Measurements from ENCODE around the gene DHX8.

DHX8 gene

DNA sequence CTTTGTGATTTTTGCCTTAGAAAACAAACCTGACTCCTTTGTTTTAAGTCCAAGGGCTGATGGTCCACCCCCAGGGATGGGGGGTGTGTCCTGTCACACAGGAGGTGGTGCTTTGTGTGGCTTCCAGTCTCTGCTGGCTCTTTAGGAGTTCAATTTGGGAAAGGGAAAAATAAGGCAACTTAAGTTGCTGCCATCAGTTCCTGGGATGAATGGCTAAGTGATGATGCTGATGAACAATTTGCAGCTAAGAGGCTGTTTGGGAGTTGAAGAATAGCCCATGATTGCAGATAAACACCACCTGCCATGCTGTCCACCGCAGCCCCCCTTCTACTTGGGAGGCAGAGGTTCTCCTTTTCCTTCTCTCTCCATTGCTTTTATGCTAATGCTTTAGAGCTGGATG, 44.7 kb upstream of the DHX8 start:
- H3K4me2 ChIP-seq (ENCODE audit: insufficient read depth, low read length): no peak overlapping the region
- no peaks in the 10 kb centered on the region for H3K79me2 ChIP-seq (ENCODE audit: insufficient read depth, low read length)
- no peaks in the 10 kb centered on the region for H3K9me3 ChIP-seq (ENCODE audit: insufficient read depth, low read length, severe bottlenecking)
- no peaks in the 10 kb centered on the region for H4K20me1 ChIP-seq (ENCODE audit: insufficient read depth, low read length)
- H3K4me1 ChIP-seq (ENCODE audit: insufficient read depth, low read length): no peaks in the 10 kb centered on the region
- no peak overlapping the region for H2AFZ ChIP-seq (ENCODE audit: low read depth, low read length)
- no peaks in the 10 kb centered on the region for H3K36me3 ChIP-seq (ENCODE audit: insufficient read depth, low read length)
- TF ChIP-seq, protein P1, sequence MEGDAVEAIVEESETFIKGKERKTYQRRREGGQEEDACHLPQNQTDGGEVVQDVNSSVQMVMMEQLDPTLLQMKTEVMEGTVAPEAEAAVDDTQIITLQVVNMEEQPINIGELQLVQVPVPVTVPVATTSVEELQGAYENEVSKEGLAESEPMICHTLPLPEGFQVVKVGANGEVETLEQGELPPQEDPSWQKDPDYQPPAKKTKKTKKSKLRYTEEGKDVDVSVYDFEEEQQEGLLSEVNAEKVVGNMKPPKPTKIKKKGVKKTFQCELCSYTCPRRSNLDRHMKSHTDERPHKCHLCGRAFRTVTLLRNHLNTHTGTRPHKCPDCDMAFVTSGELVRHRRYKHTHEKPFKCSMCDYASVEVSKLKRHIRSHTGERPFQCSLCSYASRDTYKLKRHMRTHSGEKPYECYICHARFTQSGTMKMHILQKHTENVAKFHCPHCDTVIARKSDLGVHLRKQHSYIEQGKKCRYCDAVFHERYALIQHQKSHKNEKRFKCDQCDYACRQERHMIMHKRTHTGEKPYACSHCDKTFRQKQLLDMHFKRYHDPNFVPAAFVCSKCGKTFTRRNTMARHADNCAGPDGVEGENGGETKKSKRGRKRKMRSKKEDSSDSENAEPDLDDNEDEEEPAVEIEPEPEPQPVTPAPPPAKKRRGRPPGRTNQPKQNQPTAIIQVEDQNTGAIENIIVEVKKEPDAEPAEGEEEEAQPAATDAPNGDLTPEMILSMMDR (IDR thresholded peaks at IDR 0.05; ENCODE audit: borderline replicate concordance, extremely low read depth, low read length, poor library complexity, severe bottlenecking): no peak
- TF ChIP-seq EZH2 (IDR thresholded peaks at IDR 0.05; ENCODE audit: borderline replicate concordance, low read depth, low read length, severe bottlenecking): no peak
- no peak for ATAC-seq (ENCODE audit: insufficient read depth, low read depth)
- no peak overlapping the region for H3K27ac ChIP-seq (ENCODE audit: low read length)
- peaks cover 11% of the 10 kb centered on the region for H3K27me3 ChIP-seq (ENCODE audit: insufficient read depth, low read length, poor library complexity)
- H3K4me3 ChIP-seq (ENCODE audit: low read depth in 1 of 2, low read length in 2 of 2): no peak overlapping the region
- DNase-seq: no peak
- H3K9ac ChIP-seq (ENCODE audit: low read depth, low read length): no peak overlapping the region

DNA sequence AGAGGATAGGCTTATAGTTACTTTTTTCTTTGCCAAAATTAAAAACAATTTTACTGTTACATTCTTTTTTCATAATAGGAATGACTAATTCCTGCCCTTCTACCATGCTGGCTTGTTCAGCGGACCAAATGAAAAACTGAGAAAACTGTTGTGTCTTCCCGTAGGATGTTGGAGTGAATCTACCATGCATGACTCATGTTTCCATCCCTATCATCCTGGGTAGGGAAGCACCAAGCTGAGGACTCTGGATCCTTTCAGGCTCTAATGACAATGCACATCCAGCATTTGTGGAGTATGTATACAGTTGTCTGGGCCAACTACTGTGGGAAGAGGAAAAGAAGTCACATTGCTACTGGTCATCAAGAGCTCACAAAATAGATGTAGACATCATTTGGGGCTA, 41.1 kb upstream of the DHX8 start:
- TF ChIP-seq EZH2 (IDR thresholded peaks at IDR 0.05; ENCODE audit: borderline replicate concordance, low read depth, low read length, severe bottlenecking): no peak
- TF ChIP-seq, protein P1 (IDR thresholded peaks at IDR 0.05; ENCODE audit: borderline replicate concordance, extremely low read depth, low read length, poor library complexity, severe bottlenecking): no peak
- DNase-seq: no peak

DNA sequence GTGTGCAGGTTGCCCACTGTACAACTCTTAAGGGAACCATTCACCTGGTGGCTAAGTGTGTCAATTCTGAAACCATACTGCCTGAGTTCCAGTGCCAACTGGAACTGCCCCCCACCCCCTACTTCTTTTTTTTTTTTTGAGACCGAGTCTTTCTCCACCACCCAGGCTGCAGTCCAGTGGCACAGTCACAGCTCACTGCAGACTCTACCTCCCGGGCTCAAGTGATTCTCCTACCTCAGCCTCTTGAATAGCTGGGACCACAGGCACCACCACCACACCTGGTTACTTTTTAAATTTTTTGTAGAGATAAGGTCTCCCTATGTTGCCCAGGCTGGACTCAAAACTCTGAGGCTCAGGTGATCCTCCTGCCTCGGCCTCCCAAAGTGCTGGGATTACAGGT, 40.4 kb upstream of the DHX8 start:
- no peak overlapping the region for H3K4me2 ChIP-seq (ENCODE audit: insufficient read depth, low read length)
- TF ChIP-seq EZH2 (IDR thresholded peaks at IDR 0.05; ENCODE audit: borderline replicate concordance, low read depth, low read length, severe bottlenecking): no peak
- TF ChIP-seq, protein P1 (IDR thresholded peaks at IDR 0.05; ENCODE audit: borderline replicate concordance, extremely low read depth, low read length, poor library complexity, severe bottlenecking): no peak
- no peak for ATAC-seq (ENCODE audit: insufficient read depth, low read depth)

More for the DNA sequence above, 41.1 kb upstream of the DHX8 start:
- H3K79me2 ChIP-seq (ENCODE audit: insufficient read depth, low read length): no peaks in the 10 kb centered on the region
- ATAC-seq (ENCODE audit: insufficient read depth, low read depth): no peak
- no peaks in the 10 kb centered on the region for H3K9me3 ChIP-seq (ENCODE audit: insufficient read depth, low read length, severe bottlenecking)
- H3K4me3 ChIP-seq (ENCODE audit: low read depth in 1 of 2, low read length in 2 of 2): no peak overlapping the region
- H3K9ac ChIP-seq (ENCODE audit: low read depth, low read length): no peak overlapping the region
- no peaks in the 10 kb centered on the region for H3K4me1 ChIP-seq (ENCODE audit: insufficient read depth, low read length)
- H3K36me3 ChIP-seq (ENCODE audit: insufficient read depth, low read length): no peaks in the 10 kb centered on the region
- H2AFZ ChIP-seq (ENCODE audit: low read depth, low read length): no peak overlapping the region
- peaks cover 9% of the 10 kb centered on the region for H3K27me3 ChIP-seq (ENCODE audit: insufficient read depth, low read length, poor library complexity)
- no peaks in the 10 kb centered on the region for H4K20me1 ChIP-seq (ENCODE audit: insufficient read depth, low read length)
- no peak overlapping the region for H3K27ac ChIP-seq (ENCODE audit: low read length)
- H3K4me2 ChIP-seq (ENCODE audit: insufficient read depth, low read length): no peak overlapping the region

More for the DNA sequence above, 40.4 kb upstream of the DHX8 start:
- H3K79me2 ChIP-seq (ENCODE audit: insufficient read depth, low read length): no peaks in the 10 kb centered on the region
- H3K9me3 ChIP-seq (ENCODE audit: insufficient read depth, low read length, severe bottlenecking): no peaks in the 10 kb centered on the region
- H3K4me1 ChIP-seq (ENCODE audit: insufficient read depth, low read length): no peaks in the 10 kb centered on the region
- no peak for DNase-seq
- H3K36me3 ChIP-seq (ENCODE audit: insufficient read depth, low read length): no peaks in the 10 kb centered on the region
- H2AFZ ChIP-seq (ENCODE audit: low read depth, low read length): no peak overlapping the region
- no peak overlapping the region for H3K9ac ChIP-seq (ENCODE audit: low read depth, low read length)
- H3K4me3 ChIP-seq (ENCODE audit: low read depth in 1 of 2, low read length in 2 of 2): no peak overlapping the region
- H3K27me3 ChIP-seq (ENCODE audit: insufficient read depth, low read length, poor library complexity): peaks cover 9% of the 10 kb centered on the region
- no peak overlapping the region for H3K27ac ChIP-seq (ENCODE audit: low read length)
- no peaks in the 10 kb centered on the region for H4K20me1 ChIP-seq (ENCODE audit: insufficient read depth, low read length)

Data from DND-41 (cell line).